ENCODE data around the gene MXRA7.
"Not testable (repeated sequence)": the region's sequence is repeated elsewhere in the genome, so short reads cannot be mapped to it uniquely, and the experiment has no call there.

Gene MXRA7

GRCh38 chr17:76643553-76644148, 67.1 kb downstream of the MXRA7 start, which contains the start of gene ST6GALNAC1:
ST6GALNAC1 (minus strand) TSS chr17:76643757; CDS start chr17:76643638, 119 bp downstream.
- peak; percentile 36 for DNase-seq (ENCODE audit: low spot score)

DNA sequence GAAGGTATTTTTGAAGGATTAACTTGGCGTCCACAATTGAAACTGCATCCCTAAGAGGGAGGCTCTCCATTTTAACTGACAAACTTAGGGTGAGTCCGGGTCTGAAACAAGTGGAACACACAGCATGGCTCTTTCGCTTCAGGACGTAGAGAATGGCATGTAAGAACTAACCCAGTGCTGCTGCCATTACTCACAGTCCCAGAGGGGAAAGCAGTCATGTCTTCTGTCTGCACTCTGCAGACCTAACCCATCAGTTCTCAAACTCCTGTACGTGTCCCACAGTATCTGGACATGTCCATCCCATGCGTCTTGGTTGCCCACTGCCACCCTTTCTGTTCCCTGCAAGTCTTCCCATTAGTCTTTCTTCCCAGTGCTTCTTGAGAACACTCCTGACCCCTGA, 67.8 kb downstream of the MXRA7 start:
- no peak for DNase-seq (ENCODE audit: low spot score)

GRCh38 chr17:76642032-76642561, 68.7 kb downstream of the MXRA7 start:
- DNase-seq (ENCODE audit: low spot score) = no peak

DNA sequence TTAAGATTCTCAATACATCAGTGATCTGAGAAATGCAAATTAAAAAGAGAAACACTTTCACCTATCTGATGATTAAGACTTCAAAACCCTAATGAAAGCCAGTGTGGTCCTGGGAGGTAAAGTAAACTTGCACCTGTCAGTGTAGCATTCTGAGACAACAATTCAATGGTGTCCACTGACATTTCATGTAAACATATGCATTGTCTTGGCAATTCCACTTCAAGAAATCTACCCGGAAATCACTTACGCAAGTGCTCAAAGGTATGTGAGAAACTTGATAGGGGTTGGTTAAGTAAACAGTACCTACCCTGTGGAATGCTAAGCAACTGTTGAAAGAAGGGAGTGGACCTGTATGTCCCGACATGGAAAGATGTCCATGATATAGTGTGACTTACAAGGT, 69.3 kb downstream of the MXRA7 start:
- no peak for DNase-seq (ENCODE audit: low spot score)

DNA sequence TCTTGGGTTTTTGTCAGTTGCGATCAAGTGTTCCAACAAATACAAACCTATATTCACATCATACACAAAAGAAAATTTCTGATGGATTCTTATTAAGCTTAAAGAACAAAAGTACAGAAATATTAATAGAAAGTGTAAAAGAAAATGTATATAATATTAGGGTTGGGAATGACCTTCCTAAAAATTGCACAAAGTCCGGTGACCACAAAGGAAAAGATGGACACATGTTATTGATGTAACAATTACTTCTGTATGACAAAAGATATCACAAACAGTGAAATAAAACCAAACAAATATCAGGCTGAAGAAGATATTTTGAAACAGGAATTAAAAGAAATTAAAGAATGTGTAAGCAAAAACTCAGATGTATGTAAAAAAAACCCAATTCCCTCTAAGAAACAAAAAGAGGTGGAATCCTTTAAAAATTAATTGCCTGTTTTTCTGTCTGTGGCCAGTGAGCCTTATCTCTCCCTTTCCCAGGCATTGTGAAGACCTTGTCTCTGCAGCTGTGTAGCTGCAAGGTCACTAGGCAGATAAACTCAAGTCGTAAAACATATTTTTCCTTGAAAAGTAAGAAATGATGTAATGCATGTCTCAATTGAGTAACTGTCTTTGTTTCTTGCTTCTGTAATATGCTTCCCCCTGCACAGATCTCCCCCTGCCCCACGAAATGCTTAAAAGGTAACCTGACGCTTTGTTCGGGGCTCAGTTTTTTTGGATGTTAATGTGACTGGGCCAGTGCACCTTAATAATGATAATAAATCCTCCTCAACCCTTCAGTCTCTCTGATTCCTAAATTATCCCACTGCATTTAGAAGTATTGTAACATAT, 70.0 kb downstream of the MXRA7 start:
- no peak for DNase-seq (ENCODE audit: low spot score)

- DNase-seq (ENCODE audit: low spot score) = no peak
Measured at GRCh38 chr17:76638263-76638662, 72.5 kb downstream of the MXRA7 start.

DNA sequence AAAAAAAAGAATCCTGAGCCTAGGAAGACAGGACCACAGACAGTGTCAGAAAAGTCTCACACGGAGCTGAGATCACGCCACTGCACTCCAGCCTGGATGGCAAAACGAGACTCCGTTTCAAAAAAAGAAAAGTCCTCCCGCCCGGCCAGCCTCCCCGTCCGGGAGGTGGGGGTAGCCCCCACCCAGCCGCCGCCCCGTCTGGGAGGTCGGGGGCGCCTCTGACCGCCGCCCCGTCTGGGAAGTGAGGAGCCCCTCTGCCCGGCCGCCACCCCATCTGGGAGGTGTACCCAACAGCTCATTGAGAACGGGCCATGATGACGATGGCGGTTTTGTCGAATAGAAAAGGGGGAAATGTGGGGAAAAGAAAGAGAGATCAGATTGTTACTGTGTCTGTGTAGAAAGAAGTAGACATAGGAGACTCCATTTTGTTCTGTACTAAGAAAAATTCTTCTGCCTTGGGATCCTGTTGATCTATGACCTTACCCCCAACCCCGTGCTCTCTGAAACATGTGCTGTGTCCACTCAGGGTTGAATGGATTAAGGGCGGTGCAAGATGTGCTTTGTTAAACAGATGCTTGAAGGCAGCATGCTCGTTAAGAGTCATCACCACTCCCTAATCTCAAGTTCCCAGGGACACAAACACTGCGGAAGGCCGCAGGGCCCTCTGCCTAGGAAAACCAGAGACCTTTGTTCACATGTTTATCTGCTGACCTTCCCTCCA, 74.1 kb downstream of the MXRA7 start:
- DNase-seq (ENCODE audit: low spot score) = not testable (repeated sequence)

- no peak for DNase-seq (ENCODE audit: low spot score)
Measured at GRCh38 chr17:76635659-76636360, 75.0 kb downstream of the MXRA7 start.

DNA sequence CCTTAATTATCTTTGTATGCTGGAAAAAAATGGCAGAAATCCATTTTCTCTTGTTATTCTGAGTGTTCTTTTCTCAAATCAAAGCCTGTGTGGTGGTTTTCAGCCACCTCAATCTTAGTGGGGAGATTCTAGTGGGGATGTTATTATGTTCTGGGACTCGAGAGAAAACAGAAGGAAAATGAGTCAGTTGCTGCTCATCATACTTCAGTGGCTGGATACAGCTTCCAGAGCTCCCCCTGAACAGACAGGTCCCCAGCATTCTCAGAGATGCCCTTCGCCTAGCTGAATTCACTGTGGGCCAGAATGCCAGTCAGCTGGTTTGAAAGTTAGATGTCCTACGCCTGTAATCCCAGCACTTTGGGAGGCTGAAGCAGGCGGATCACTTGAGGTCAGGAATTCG, 75.7 kb downstream of the MXRA7 start:
- DNase-seq (ENCODE audit: low spot score) = no peak

- DNase-seq (ENCODE audit: low spot score) = no peak
Measured at GRCh38 chr17:76633628-76634328, 77.0 kb downstream of the MXRA7 start.

DNA sequence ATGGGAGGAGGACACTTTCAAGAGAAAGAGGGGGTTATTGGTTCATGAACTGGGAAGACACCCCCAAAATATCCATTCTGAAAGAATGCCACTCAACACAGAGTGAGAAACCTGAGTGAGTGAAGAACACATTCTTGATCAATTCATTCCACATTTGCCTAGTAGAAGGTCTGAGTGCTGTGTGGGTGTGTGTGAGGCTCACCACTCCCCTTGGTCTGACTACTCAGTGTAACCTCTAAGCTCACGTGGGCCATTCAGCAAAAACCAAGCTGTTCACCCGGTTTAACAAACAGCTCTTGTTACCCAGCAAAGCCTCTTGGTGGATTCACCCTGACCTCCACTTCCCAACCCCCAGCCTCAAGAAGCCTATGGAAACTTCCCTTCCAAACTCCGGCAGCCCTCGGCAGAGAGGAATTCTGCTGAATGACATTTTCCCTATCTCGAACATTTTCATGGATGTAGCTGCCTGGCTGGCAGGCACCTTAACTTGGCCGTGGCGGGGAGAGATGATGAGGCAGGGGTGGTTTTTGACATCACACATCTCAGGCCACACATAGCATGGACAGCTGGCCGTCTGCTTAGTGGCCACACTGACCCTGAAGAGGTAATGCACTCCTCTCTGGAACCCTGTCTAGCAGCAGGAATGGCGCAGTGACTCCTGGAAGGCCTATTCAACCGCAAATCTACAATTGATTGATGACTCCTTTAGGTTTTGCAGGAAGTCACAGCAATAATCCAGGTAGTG, 78.8 kb downstream of the MXRA7 start:
- DNase-seq (ENCODE audit: low spot score) = no peak

DNA sequence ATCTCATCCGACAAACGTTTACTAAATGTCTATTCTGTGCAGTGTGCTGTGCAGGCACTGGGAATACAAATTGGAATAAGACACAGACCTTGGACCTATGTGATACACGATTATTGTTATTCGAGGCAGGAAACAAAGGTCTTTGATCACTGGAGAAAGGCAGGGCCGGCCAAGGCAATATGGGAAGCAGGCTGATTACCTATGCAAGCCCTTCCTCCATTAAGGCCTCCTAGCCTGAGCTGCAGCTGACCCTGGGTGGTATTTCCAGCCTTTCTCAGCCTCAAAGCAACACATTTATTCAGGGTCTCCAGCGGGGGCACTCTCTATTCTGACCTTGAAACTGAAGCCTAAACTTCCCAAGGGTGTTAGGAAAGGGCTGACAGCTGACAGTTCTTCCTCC, 80.6 kb downstream of the MXRA7 start:
- no peak for DNase-seq (ENCODE audit: low spot score)

Data from CD4-positive, alpha-beta T cell treated with Interleukin-15 for 4 hours (primary cell).